Activated CD4-positive, alpha-beta T cell treated with anti-CD3 and anti-CD28 coated beads, Interleukin-2, amount 50 U/mL, for 24 hours (primary cell): ENCODE data around the gene FAM171A2.
"Not testable (repeated sequence)": the region's sequence is repeated elsewhere in the genome, so short reads cannot be mapped to it uniquely, and the experiment has no call there.

Experiments
- DNase-seq, 2 donors: peaks; one replicate each; pipeline ENCODE4 v3.0.0-alpha.2; 2020; ENCODE audit warnings: low read depth in 1 of 2, low spot score in 1 of 2

FAM171A2 gene

GRCh38 chr17:44363613-44364159 lies at the start of gene FAM171A2:
Gene FAM171A2 (minus strand): TSS chr17:44363853. CDS start chr17:44363714, 139 bp downstream.
- DNase-seq, result peak; percentile 24 to 41

- no peak for DNase-seq
Measured at GRCh38 chr17:44409309-44410028, 45.8 kb upstream of the FAM171A2 start.

- DNase-seq, result no peak
Measured at GRCh38 chr17:44408786-44409185, 45.1 kb upstream of the FAM171A2 start.

- DNase-seq, result no peak
Measured at GRCh38 chr17:44402564-44403172, 39.0 kb upstream of the FAM171A2 start.

GRCh38 chr17:44400226-44400847 lies 36.7 kb upstream of the FAM171A2 start:
- DNase-seq, result no peak

- DNase-seq, result no peak
Measured at GRCh38 chr17:44398692-44399691, 35.3 kb upstream of the FAM171A2 start.

- no peak for DNase-seq
Measured at GRCh38 chr17:44397479-44398440, 34.1 kb upstream of the FAM171A2 start.

GRCh38 chr17:44396946-44397345 lies 33.3 kb upstream of the FAM171A2 start:
- DNase-seq, result no peak

- no peak for DNase-seq
Measured at GRCh38 chr17:44394833-44395232, 31.2 kb upstream of the FAM171A2 start.

- not testable (repeated sequence) for DNase-seq
Measured at GRCh38 chr17:44394112-44394511, 30.5 kb upstream of the FAM171A2 start.

GRCh38 chr17:44390250-44390870 lies 26.7 kb upstream of the FAM171A2 start:
- no peak for DNase-seq

- no peak for DNase-seq
Measured at GRCh38 chr17:44389723-44390202, 26.1 kb upstream of the FAM171A2 start.

GRCh38 chr17:44389281-44389680 lies 25.6 kb upstream of the FAM171A2 start, which contains the start of gene ITGA2B:
Gene ITGA2B (minus strand): TSS chr17:44389649. CDS start chr17:44389473, 176 bp downstream.
- no peak for DNase-seq

- DNase-seq, result no peak
Measured at GRCh38 chr17:44387804-44388203, 24.2 kb upstream of the FAM171A2 start.

GRCh38 chr17:44386182-44386525 lies 22.5 kb upstream of the FAM171A2 start:
- DNase-seq, result no peak

- DNase-seq, result peak; percentile 77 to 78
Measured at GRCh38 chr17:44385287-44386181, 21.9 kb upstream of the FAM171A2 start.

GRCh38 chr17:44384823-44385286 lies 21.2 kb upstream of the FAM171A2 start:
- no peak for DNase-seq

GRCh38 chr17:44384281-44384822 lies 20.7 kb upstream of the FAM171A2 start:
- no peak for DNase-seq
